Rectal smooth muscle tissue (tissue), 1 donor: ENCODE results near the gene CSPG4.

ENCODE experiments used
- H3K27ac ChIP-seq: one replicate; pipeline ENCODE4 v1.7.0; 2013; ENCODE audit warnings: low read depth, low read length, inconsistent platforms
- H3K27me3 ChIP-seq: one replicate; pipeline ENCODE4 v1.7.0; 2013; ENCODE audit warnings: low read length; ENCODE audit not compliant: control insufficient read depth, insufficient read depth
- H3K36me3 ChIP-seq: one replicate; pipeline ENCODE4 v1.7.0; 2013; ENCODE audit warnings: low read length; ENCODE audit not compliant: control insufficient read depth, insufficient read depth
- H3K4me1 ChIP-seq: one replicate; pipeline ENCODE4 v1.7.0; 2013; ENCODE audit warnings: low read length; ENCODE audit not compliant: control insufficient read depth, insufficient read depth
- H3K4me3 ChIP-seq: one replicate; pipeline ENCODE4 v1.7.0; 2013; ENCODE audit warnings: low read length
- H3K9ac ChIP-seq: one replicate; pipeline ENCODE4 v1.7.0; 2013; ENCODE audit warnings: low read length

The CSPG4 gene

GRCh38 chr15:75648156-75649000 is 64.3 kb downstream of the CSPG4 start:
- peak overlapping the region; percentile 81 for H3K4me3 ChIP-seq
- H3K27me3 ChIP-seq: no peaks in the 10 kb centered on the region
- peak overlapping the region; percentile 93 for H3K27ac ChIP-seq
- H3K4me1 ChIP-seq: peaks cover 43% of the 10 kb centered on the region
- H3K36me3 ChIP-seq: no peaks in the 10 kb centered on the region
- peak overlapping the region; percentile 95 for H3K9ac ChIP-seq

DNA sequence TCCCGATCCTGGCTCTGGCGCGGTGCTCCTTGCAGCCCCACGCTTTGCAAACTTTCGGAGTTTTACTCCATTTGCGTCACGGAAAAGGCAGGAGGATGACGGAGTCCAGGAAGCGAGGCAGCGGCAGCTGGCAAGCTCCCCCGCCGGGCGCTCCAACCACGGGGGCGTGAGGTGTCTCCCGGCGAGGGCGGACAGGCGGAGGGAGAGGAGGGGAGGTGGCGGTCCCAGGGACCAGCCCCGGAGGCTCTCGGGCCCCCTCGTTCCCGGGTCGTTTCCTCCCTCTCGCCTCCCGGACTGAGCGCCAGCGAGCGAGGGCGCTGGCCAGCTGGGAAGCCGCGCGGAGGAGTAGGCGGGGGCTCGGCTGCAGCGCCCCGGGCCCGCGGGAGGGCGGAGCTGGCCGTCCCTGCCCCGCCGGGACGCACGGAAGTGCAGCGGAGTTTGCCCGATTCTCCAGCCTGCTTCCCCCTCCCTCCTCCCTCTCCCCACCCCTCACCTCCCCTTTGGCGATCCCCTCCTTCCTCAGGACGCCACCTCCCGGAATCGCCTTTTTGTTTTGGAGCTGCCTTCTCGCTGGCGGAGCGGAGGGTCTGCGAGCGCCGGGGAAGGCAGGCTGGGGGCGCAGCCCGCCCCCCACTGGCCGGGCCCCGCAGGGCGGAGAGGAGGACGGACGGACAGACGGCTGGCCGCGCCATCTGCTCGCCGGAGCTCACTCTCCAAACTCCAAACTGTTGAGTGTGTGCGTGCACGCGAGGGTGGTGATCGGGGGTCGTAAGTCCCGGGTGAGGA is 65.1 kb downstream of the CSPG4 start, which contains the start of gene SNX33:
Gene SNX33 (plus strand): TSS at position 543 of the 786 bp plus-strand sequence. CDS start 1,191 bp downstream, outside the sequence.
- Histone ChIP-seq H3K9ac (peak within 1 kb of the TSS; percentile 95), H3K4me3 (peak within 1 kb of the TSS; percentile 81), H3K27ac (peak within 1 kb of the TSS; percentile 93), H3K4me1 (peaks cover 40% of the 10 kb centered on the region), H3K27me3 (no peaks in the 10 kb centered on the region), H3K36me3 (no peaks in the 10 kb centered on the region)

DNA sequence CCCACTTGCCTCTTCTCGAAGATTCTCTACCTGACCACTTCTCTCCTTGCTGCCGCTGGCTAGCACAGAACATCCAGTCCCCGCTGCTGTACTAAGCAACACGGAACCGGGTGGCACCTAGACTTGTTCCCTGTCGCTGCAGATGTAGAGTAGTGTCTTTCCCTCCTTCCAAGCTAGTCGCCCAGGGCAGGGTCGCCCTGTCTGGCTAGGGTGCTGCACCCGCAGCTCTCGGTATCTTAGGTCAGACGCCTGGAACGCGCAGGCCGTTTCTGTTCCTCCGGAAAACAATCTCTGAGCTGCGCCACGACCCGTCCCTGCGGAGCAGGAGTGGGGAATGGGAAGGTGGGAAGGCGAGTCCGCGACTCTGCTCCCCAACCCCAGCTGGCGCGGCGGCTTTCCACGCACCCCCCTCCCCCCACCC is 65.7 kb downstream of the CSPG4 start:
- Histone ChIP-seq H3K27me3 (no peaks in the 10 kb centered on the region), H3K9ac (peak overlapping the region; percentile 95), H3K4me1 (peaks cover 34% of the 10 kb centered on the region), H3K27ac (peak overlapping the region; percentile 93), H3K4me3 (peak overlapping the region; percentile 81), H3K36me3 (no peaks in the 10 kb centered on the region)

DNA sequence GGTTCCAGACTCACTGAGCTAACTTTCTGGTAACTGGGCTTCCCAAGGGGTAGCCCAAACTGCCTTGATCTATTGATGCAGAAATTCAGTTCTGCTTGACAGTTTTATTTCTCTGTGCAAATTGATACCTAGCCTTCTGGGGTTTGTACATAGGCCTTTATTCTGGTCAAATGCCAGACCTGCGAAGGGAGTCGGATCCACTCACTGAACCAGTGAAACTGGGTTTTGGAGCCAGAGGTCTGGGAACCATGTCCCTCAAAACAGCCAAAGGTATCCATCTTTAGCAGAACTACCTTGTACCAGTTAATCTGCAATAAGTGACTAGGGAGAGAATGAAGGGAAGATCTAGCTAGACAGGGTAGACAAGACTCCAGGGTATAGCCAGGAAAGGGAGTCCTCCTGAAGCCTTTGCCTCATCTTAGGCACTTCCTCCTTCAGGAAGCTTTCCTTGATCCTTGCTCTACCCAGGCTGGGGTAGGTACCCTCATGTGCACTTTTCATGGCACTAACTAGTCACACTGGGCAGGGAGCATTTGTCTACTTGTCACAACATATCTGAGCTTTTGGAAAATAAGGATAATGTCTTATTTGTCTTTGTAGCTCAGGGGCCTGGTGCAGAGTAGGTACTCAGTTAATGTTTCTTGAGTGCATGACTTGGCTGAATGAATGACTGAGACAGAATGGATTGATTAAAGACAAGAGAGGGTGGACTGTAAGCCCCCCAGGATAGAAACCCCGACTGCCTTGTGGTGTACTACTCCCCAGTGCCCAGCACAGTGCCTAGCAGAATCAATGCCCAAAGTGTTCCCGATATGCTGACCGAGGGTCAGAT is 66.3 kb downstream of the CSPG4 start:
- H3K36me3 ChIP-seq: no peaks in the 10 kb centered on the region
- peak overlapping the region; percentile 95 for H3K9ac ChIP-seq
- H3K4me3 ChIP-seq: peak overlapping the region; percentile 81
- peak overlapping the region; percentile 93 for H3K27ac ChIP-seq
- H3K4me1 ChIP-seq: peaks cover 29% of the 10 kb centered on the region
- no peaks in the 10 kb centered on the region for H3K27me3 ChIP-seq

DNA sequence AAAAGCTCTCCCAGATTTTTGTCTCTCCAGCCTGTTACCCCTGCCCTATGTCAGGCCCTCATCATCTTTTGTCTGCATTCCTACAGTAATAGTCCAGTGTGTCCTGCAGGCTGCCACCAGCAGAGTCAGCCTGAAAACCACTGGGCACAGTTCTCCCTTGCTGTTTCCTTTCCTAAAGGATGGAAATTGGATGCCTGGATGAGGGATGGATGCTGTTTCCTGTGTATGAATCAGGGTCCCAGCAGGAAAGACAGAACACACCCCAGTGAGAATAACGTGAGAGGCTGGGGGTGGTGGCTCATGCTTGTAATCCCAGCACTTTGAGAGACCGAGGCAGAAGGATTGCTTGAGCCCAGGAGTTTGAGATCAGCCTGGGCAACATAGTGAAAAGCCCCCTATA is 68.3 kb downstream of the CSPG4 start:
- no peaks in the 10 kb centered on the region for H3K36me3 ChIP-seq
- peaks cover 17% of the 10 kb centered on the region for H3K4me1 ChIP-seq
- H3K27me3 ChIP-seq: no peaks in the 10 kb centered on the region
- H3K9ac ChIP-seq: no peak overlapping the region
- H3K27ac ChIP-seq: no peak overlapping the region
- H3K4me3 ChIP-seq: no peak overlapping the region

- Histone ChIP-seq H3K4me3 (no peak overlapping the region), H3K27me3 (no peaks in the 10 kb centered on the region), H3K27ac (no peak overlapping the region), H3K9ac (no peak overlapping the region), H3K4me1 (peaks cover 15% of the 10 kb centered on the region), H3K36me3 (no peaks in the 10 kb centered on the region)
Measured at GRCh38 chr15:75641603-75642002, 71.0 kb downstream of the CSPG4 start.

DNA sequence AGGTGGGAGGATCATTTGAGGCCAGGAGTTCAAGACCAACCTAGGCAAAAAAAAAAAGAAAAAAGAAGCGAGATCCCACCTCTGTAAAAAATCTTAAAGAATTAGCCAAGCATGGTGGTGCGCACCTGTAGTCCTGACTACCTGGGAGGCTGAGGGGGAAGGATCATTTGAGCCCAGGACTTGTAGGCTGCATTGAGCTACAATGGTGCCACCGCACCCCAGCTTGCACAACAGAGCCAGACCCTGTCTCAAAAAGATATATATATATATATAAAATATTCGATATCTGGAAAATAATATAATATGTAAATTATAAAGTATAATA is 71.5 kb downstream of the CSPG4 start:
- H3K27ac ChIP-seq: no peak overlapping the region
- peaks cover 10% of the 10 kb centered on the region for H3K4me1 ChIP-seq
- peak overlapping the region; percentile 81 for H3K4me3 ChIP-seq
- H3K27me3 ChIP-seq: no peaks in the 10 kb centered on the region
- H3K36me3 ChIP-seq: no peaks in the 10 kb centered on the region
- no peak overlapping the region for H3K9ac ChIP-seq

DNA sequence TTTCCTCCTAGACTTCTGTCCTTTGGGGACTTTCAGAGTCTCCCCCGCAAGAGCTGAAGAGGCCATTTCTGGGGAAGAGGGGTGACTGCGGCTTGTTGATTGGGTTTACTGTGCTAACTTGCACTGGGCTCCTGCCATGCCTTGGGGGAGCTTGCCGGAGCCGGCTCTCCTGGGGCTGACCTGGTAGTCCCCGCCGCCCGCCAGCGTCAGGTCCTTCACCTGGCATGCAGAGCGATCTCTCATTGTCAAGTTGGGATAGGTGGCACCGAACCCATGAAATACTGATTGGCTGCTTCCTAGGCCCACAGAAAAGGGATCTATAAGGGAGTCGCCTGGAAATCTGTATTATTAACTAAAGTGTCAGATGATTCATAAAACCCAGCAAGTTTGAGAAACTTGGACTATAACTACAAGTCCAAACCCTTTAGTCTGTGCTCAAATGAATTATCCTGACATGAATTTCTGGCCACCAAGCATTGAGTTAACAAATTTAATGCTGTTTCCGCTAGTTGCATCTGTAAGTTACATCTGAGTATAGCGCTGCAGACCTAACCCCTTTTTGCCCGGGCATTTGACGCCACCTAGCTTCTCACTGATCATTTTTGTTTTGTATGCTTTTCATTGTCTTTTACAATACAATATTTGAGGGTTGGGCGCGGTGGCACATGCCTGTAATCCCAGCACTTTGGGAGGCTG is 72.0 kb downstream of the CSPG4 start:
- Histone ChIP-seq H3K27me3 (no peaks in the 10 kb centered on the region), H3K4me1 (peaks cover 8% of the 10 kb centered on the region), H3K36me3 (no peaks in the 10 kb centered on the region), H3K9ac (peak overlapping the region; percentile 93), H3K27ac (peak overlapping the region; percentile 90), H3K4me3 (peak overlapping the region; percentile 81)

- Histone ChIP-seq H3K4me1 (peaks cover 8% of the 10 kb centered on the region), H3K27me3 (no peaks in the 10 kb centered on the region)
Measured at GRCh38 chr15:75639709-75640482, 72.8 kb downstream of the CSPG4 start, which contains the start of gene IMP3. Gene IMP3 (minus strand): TSS chr15:75640224. CDS start chr15:75640168, 56 bp downstream.

GRCh38 chr15:75639191-75639708 is 73.4 kb downstream of the CSPG4 start:
- Histone ChIP-seq H3K36me3 (no peaks in the 10 kb centered on the region), H3K27me3 (no peaks in the 10 kb centered on the region), H3K4me3 (peak overlapping the region; percentile 82), H3K9ac (peak overlapping the region; percentile 53), H3K4me1 (peaks cover 8% of the 10 kb centered on the region), H3K27ac (peak overlapping the region; percentile 90)

More at GRCh38 chr15:75639709-75640482, 72.8 kb downstream of the CSPG4 start, which contains the start of gene IMP3:
- peak within 1 kb of the TSS; percentile 90 for H3K27ac ChIP-seq
- no peaks in the 10 kb centered on the region for H3K36me3 ChIP-seq
- peak within 1 kb of the TSS; percentile 82 for H3K4me3 ChIP-seq
- peak within 1 kb of the TSS; percentile 93 for H3K9ac ChIP-seq
